ENCODE data around the gene GMPR. TPM values are rescaled to one million over a fixed set of nuclear protein-coding genes. Genes with fewer than 3 reads are reported as not detected.
A peak's percentile ranks its signal among the peaks of the same experiment; 100 is the strongest.

Gene GMPR
- 10.9 and 13.6 TPM in 2 replicates for total RNA-seq

GRCh38 chr6:16238057-16238962 lies at the start of gene GMPR:
TSS of gene GMPR (plus strand) at chr6:16238587. CDS start at chr6:16238694, 107 bp downstream.
- peak in 1 of 2 donors; percentile 85 for DNase-seq (ENCODE audit: low read depth in 2 of 2)

GRCh38 chr6:16190214-16190613 lies 48.2 kb upstream of the GMPR start:
- DNase-seq (ENCODE audit: low read depth in 2 of 2), result no peak

DNA sequence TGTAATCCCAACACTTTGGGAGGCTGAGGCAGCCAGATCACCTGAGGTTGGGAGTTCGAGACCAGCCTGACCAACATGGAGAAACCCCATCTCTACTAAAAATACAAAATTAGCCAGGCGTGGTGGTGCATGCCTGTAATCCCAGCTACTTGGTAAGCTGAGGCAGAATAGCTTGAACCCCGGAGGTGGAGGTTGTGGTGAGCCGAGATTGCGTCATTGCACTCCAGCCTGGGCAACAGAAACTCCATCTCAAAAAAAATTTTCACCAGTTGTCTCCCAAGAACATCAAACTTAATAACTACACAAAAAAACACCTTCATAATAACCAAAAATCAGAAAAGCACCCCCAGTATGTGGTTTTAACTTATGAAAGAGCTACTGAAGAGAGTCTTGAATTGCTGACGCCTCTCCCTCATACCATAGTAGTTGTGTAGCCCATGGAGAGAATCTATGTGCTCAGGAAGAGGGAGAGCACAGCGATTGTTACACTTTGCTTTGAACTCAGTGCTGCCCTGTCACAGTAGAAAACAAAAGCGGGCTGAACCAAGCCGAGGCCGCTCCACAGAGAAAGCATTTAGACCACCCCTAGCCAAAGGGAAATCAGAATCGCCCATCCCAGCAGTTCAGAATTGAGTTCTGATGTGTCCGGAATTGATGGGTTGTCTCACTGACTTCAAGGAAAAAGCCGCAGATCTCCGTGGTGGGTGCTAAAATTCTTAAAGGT lies 42.0 kb upstream of the GMPR start:
- no peak for DNase-seq (ENCODE audit: low read depth in 2 of 2)

DNA sequence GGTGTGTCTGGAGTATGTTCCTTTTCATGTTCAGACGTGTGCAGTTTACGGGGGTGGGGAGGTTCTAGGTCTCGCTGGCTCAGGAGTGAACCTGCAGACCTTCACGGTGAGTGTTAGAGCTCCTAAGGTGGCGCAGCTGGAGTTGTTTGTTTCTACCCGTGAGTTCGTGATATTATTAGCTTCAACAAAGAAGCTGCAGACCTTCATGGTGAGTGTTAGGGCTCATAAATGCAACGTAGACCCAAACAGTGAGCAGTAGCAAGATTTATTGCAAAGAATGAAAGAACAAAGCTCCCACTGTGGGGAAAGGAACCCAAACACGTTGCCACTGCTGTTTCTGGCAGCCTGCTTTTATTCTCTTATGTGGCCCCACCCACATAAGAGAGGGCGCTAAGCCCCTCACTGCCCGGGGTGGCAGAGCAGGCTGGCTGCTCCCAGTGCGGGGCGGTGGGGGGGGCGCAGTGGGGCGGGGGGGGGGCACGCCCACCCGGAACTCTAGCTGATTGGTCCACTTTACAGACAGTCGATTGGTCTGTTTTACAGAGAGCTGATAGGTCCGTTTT lies 41.3 kb upstream of the GMPR start:
- DNase-seq (ENCODE audit: low read depth in 2 of 2), result no peak

GRCh38 chr6:16198061-16198705 lies 40.2 kb upstream of the GMPR start:
- DNase-seq (ENCODE audit: low read depth in 2 of 2), result no peak

GRCh38 chr6:16199804-16200203 lies 38.6 kb upstream of the GMPR start:
- DNase-seq (ENCODE audit: low read depth in 2 of 2), result no peak

DNA sequence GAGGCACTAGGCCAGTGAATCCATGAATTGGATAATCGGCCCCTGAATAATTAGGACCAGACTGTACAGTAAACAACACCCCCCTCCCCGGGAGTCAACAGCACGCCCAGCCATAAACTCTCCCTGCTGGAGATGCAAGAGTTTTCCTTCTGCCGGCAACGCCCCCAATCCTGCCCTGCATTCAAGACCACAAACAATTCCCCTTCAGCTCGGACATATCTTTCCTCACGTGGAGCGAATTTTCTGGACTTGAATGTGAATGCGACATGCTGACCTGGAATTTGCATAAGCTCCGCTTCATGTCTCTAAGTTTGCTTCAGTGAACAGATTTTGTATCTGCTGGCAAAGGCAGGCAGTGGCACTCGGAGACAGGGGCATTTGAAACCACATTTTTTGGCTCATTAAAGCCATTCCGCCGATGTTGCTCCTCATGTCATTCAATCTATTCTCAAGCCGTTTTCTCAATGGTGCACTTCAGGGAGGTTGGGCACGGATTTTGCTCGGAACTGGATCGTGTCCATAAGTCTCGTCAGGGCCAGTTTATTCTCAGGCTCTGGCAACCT lies 38.0 kb upstream of the GMPR start:
- no peak for DNase-seq (ENCODE audit: low read depth in 2 of 2)

DNA sequence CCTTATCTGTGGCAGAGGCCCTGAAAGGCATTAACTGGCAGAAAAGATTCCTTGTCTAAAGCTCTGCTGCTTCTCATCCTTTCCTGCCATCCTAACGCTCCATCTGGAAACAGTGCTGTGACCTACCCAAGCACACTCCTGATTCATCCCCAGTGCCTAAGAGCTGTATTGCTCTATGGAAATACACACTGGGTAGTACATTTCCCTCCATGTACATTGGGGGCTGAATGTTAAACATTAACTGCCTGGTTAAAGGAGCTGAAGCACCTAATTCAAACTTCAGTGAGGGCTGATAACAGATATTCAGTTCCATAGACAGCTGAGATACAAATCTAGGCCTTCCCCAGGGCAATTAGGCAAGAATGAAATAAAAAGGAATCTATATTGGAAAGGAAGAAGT lies 36.7 kb upstream of the GMPR start:
- DNase-seq (ENCODE audit: low read depth in 2 of 2), result no peak

DNA sequence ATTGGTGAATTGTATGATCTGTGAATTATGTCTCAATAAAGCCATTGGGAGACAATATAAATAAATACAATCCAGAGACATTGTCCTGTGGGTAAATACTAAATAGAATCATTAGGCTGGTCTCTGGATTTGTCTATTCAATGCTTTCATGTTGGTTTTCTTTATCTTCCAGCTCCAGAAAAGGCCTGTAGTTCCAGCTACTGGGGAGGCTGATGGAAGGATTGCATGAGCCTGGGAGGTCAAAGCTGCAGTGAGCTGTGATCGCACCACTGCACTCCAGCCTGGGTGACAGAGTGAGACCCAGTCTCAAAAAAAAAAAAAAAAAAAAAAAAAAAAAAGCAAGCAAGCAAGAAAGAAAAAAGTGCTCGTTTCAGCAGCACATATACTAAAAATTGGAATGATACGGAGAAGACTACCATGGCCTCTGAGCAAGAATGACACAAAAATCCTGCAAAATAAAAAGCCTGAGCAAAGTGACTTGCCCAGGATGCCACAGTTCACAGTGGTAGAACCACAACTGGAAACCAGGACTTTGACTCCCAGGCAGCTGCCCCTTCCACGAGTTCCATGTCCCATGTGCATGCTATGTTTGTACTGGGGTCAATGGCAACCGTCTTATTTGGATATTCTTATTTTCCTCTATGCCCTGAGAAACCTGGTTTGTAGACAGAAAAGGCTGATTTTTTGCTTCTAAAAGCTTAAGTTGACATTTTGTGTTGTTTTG lies 33.6 kb upstream of the GMPR start:
- no peak for DNase-seq (ENCODE audit: low read depth in 2 of 2)

- DNase-seq (ENCODE audit: low read depth in 2 of 2), result peak in 1 of 2 donors; percentile 63
These were observed 32.8 kb upstream of the GMPR start for GRCh38 chr6:16205377-16206144.

DNA sequence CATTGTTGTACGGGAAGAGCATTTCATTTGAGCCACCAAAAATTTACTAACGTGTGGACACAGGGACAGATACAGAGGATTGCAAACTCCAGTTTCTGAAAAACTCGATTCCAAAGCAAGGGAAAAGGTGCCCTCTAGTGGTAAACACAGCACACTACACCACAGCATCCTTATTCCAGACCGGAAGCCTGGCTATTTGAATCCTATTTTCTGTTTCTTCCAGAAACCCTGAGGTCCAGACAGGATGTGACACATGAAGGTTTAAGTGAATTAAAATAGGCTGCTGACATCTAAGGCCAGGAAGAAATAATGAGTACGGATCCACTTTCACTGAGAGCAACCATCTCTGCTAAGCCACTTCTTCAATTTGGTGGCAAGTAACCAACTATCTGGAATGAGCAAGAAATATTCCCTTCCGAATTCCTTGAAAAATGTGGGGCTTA lies 31.8 kb upstream of the GMPR start:
- peak; percentile 27 to 85 for DNase-seq (ENCODE audit: low read depth in 2 of 2)

DNA sequence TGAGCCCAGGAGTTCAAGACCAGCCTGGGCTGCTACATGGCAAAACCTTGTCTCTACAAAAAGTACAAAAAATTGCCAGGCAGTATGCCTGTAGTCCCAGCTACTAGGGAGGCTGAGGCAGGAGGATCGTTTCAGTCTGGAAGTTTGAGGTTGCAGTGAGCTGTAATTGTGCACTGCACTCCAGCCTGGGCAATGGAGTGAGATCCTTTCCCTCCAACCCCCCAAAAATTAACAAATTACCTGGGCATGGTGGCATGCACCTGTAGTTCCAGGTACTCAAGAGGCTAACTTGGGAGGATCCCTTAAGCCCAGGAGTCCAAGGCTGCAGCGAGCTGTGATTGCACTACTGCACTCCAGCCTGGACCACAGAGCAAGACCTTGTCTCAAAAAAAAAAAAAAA lies 29.4 kb upstream of the GMPR start:
- no peak for DNase-seq (ENCODE audit: low read depth in 2 of 2)

DNA sequence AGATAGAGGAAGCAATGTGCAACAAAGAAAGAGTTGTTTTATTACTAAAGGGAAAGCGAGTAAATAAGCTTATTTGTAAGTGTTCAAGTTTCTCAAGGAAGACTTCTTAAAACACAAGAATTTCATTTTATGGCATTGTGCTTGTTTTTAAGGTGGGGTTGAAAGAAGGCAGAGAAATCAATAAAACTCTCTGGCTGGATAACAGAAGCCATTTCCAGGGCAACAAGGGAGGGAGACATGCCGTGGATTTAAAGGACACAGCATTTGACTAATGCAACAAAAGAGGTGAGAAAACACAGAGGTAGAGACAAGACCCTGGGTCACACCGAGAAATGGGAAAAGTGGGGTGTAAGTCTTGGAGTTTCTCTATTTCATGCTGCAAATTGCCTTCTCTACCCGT lies 28.8 kb upstream of the GMPR start:
- DNase-seq (ENCODE audit: low read depth in 2 of 2), result no peak

DNA sequence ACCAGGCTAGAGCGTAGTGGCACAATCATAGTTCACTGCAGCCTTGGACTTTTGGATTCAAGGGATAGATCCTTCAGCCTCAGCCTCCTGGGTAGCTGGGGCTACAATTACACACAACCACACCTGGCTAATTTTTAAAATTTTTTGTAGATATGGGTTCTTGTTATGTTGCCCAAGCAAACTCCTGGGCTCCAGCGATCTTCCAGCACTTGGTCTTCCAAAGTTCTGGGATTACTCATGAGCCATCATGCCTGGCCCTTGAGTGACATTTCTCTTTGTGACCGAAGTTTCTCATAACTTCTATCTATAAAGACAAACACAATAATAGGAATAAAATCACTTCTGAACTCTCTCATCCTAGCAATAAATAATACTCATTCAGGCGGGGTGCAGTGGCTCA lies 26.1 kb upstream of the GMPR start:
- no peak for DNase-seq (ENCODE audit: low read depth in 2 of 2)

DNA sequence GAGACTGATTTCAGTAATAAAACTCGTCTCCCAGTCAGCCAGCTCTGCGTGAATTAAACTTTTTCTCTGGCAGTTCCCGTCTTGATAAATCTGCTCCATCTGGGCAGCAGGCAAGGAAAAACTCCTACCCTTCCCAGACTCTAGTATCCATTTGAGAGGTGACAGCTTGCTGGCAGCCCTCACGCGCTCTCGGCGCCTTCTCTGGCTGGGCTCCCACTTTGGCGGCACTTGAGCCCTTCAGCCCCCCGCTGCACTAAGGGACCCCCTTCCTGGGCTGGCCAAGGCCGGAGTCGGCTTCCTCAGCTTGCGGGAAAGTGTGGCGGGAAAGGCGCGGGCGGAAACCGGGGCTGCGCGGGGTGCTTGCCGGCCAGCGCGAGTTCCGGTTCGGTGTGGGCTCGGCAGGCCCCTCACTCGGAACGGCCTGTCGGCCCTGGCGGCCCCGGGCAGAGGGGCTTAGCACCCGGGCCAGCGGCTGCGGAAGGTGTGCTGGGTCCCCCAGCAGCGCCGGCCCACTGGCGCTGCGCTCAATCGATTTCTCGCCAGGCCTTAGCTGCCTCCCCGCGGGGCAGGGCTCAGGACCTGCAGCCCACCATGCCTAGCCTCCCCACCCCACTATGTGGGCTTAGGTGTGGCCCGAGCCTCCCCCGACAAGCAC lies 21.8 kb upstream of the GMPR start:
- DNase-seq (ENCODE audit: low read depth in 2 of 2), result peak in 1 of 2 donors; percentile 24

DNA sequence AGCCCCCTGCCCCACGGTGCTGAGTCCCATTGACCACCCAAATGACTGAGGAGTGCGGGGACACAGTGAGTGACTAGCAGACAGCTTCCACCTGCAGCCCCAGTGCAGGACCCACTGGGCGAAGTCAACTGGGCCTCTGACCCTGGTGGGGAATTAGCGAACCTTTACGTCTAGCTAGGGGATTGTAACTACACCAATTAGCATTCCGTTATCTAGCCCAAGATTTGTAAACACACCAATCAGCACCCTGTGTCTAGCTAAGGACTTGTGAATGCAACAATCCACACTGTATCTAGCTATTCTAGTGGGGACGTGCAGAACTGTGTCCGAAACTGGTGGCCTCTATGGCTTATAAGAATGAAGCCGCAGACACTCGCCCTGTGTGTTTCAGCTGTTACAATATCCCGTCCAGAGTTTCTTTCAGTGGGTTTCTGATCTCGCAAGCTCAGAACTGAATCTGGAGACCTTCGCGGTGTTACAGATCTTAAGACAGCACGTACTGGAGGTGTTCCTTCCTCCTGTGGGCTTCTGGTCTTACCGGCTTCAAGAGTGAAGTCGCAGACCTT lies 21.1 kb upstream of the GMPR start:
- no peak for DNase-seq (ENCODE audit: low read depth in 2 of 2)

DNA sequence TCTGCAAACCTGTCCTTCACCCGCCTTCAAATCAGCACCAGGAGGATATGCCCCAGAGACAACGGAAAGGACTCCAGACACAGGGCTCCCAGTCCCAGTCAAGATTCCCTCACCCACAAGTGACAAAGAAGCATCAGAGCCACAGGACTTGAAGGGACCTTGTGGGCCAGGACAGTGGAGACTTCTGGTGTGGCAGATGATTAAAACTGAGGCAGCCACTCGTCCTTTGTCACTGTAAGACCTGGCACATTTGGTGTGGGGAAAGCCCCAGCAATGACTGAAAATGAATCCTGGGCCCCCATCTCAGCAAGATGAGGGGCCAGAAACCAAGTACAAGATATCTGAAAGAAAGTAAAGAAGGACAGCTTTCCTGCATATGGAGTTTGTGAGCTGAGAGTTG lies 15.6 kb upstream of the GMPR start:
- DNase-seq (ENCODE audit: low read depth in 2 of 2), result no peak

DNA sequence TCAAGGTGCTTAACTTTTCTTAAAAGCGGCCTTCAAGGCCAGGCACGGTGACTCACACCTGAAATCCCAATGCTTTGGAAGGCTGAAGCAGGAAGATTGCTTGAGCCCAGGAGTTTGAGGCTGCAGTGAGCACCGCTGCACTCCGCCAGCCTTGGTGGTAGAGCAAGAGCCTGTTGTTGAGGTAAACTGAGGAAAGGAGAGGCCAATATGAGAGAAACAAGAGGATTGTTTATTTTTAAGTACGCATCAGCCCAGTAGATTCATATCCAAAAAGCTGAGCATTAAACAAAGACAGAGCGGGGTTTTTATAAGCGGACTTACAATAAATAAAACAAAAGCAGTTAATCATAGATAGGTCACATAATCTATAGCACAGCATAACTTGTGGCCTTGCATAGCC lies 15.0 kb upstream of the GMPR start:
- DNase-seq (ENCODE audit: low read depth in 2 of 2), result no peak

DNA sequence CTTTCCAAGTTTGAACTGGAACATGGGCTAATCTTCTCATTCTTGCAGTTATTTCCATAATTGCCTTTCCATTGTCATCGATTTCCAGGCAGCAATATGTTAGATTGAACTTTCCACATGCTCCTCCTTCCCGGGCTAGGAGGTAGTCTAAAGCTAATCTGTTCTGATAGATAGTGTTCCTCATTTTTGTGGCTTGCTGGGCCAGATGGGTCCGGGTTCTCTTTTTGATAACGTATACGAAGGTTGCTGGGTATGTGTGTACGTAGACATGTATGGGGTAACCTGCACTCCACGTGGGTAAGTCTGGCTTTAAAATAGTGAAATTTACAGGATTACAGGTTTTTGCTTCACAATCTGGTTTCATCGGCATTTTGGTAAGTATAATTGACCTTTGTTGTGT lies 14.0 kb upstream of the GMPR start:
- no peak for DNase-seq (ENCODE audit: low read depth in 2 of 2)
